Measurements from ENCODE around the gene KRTAP29-1.

DNA sequence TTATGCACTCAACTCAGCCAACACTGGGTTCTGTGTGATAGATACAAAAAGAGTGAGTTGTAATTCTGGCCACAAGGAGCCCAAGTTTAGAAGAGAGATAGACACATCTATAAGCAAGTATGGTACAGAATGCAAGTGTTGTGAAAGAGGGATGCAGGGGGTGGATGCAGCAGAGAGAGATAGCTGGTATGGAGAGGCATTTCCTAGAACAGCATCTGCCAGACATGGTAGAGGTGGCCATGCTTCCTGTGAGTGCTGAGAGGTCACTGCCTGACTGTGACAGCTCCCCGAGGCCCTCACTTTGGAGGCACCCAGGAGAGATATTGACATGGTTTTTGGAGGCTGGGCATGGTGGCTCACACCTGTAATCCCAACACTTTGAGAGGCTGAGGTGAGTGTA is 8.5 kb upstream of the KRTAP29-1 start:
- TF ChIP-seq POLR2AphosphoS5 (IDR thresholded peaks at IDR 0.05) (no peak), EP300 (IDR thresholded peaks at IDR 0.05) (no peak), CTCF (IDR thresholded peaks at IDR 0.05) (no peak), POLR2A (IDR thresholded peaks at IDR 0.05) (no peak)

Measured in sigmoid colon (tissue), 4 donors.